Fibroblast of villous mesenchyme (primary cell): ENCODE results near the gene PRDM2. TPM values are rescaled to one million over a fixed set of nuclear protein-coding genes. Genes with fewer than 3 reads are reported as not detected.

ENCODE experiments used
- DNase-seq: peaks from one replicate; pipeline ENCODE4 v3.0.0-alpha.2; 2010; ENCODE audit warnings: low read depth
- H3K4me3 ChIP-seq: 2 replicates; pipeline ENCODE4 v1.5.1; 2011; ENCODE audit warnings: low read depth, mild to moderate bottlenecking, low read length
- CTCF ChIP-seq: IDR thresholded peaks from 2 replicates; pipeline ENCODE4 v1.5.1; 2012; ENCODE audit warnings: low read depth, mild to moderate bottlenecking, low read length; ENCODE audit not compliant: insufficient read depth
- small RNA-seq: library from RNA; depleted of rRNA; stranded (forward); fragments of <200 nt; gene quantifications from one replicate; pipeline ENCODE3, GENCODE V24; 2012
- total RNA-seq: library from RNA; depleted of rRNA; stranded (reverse); fragments of >200 nt; gene quantifications from 2 replicates; pipeline ENCODE4 v1.2.3, GENCODE V29; 2012

Gene PRDM2
- total RNA-seq, 1 donor: 19.9 TPM

DNA sequence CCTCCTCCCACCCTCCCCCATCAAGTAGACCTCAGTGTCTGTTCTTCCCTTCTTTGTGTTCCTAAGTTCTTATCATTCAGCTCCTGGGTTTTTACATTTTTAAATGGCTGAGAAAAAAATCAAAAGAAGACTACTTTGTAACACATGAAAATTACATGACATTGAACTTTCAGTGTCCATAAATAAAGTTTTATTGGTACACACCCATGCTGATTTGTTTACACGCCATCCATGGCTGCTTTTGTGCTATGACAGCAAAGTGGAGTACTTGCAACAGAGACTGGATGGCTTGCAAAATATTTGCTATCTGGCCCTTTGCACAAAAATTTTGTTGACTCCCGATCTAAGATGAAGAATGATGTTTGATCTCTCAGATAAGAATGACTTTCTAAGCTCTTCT, 171.4 kb downstream of the PRDM2 start:
- no peak for DNase-seq
- H3K4me3 ChIP-seq: no peak overlapping the region
- TF ChIP-seq CTCF: no peak

DNA sequence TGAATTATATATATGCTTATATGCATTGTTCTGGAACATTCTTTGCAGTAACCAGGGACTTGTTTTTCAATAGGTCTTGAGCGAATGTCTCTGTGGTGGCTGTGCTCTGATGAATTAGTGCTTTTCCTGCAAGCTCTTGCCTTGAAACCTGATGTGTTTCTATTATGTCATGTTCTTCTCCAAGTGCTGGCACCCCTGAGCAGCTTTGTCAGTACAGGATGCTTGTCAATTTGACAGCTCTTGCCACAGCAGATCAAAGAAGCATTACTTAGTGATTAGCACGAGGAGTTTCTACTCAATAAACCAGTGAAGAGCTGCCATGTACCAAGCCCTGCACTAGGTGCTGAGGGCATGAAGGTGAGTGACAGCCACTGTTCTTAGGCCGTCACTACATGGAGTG, 171.9 kb downstream of the PRDM2 start:
- DNase-seq: no peak
- no peak overlapping the region for H3K4me3 ChIP-seq
- TF ChIP-seq CTCF: no peak

GRCh38 chr1:13873032-13873431, 173.0 kb downstream of the PRDM2 start:
- H3K4me3 ChIP-seq: no peak overlapping the region
- DNase-seq: no peak
- TF ChIP-seq CTCF: no peak

Small RNA genes within 50 kb of the gene (small RNA-seq; reads per million reads assigned to genes)
- gene RF00564: not detected

Other genes starting within 250 kb of the PRDM2 start
- not detected in 2 replicates for gene LRRC38, start 186.2 kb upstream of the PRDM2 start, total RNA-seq
- gene PDPN, start 116.4 kb upstream of the PRDM2 start, total RNA-seq: 28.7 and 32.8 TPM in 2 replicates